HFFc6 (cell line): ENCODE results near the gene PPP1R9B. TPM values are rescaled to one million over a fixed set of nuclear protein-coding genes. Genes with fewer than 3 reads are reported as not detected.

ENCODE experiments used
- DNase-seq: peaks from one replicate; pipeline ENCODE4 v3.0.0-alpha.2; 2018
- H3K27ac Mint-ChIP-seq: 2 replicates; pipeline ENCODE4 v1.8.0; 2020; ENCODE audit warnings: mild to moderate bottlenecking, mixed read lengths
- H3K27me3 Mint-ChIP-seq: 2 replicates; pipeline ENCODE4 v1.8.0; 2021; ENCODE audit warnings: mild to moderate bottlenecking, moderate library complexity, mixed read lengths; ENCODE audit not compliant: insufficient read depth
- H3K36me3 Mint-ChIP-seq: 2 replicates; pipeline ENCODE4 v1.8.0; 2021; ENCODE audit warnings: low read depth, mixed read lengths
- H3K4me1 Mint-ChIP-seq: 2 replicates; pipeline ENCODE4 v1.8.0; 2020; ENCODE audit warnings: low read depth, mixed read lengths
- H3K4me3 Mint-ChIP-seq: 2 replicates; pipeline ENCODE4 v1.8.0; 2020; ENCODE audit warnings: mild to moderate bottlenecking, moderate library complexity, mixed read lengths
- H3K9me3 Mint-ChIP-seq: 2 replicates; pipeline ENCODE4 v1.8.0; 2020; ENCODE audit warnings: mild to moderate bottlenecking, mixed read lengths
- CTCF ChIP-seq: fragments of 200-600 bp; sonication (generic); IDR thresholded peaks from 2 replicates; pipeline ENCODE4 v1.5.0; 2021; ENCODE audit warnings: antibody characterized with exemption, mild to moderate bottlenecking
- total RNA-seq, 6 experiments: library from RNA; stranded (reverse); fragmentation: NEBNext Ultra II Directional; extraction: Animal tissue kit (Norgen Biotek cat#: 25700); gene quantifications; 2 replicates in 1 of 6; 3 replicates in 5 of 6; pipeline ENCODE4 v1.2.3, GENCODE V29; 2021

PPP1R9B gene
- total RNA-seq, 6 experiments from 2014 or later, result 66.4 to 78.5 (median 68.7) TPM

- no peak overlapping the region for H3K4me3 Mint-ChIP-seq
- TF ChIP-seq CTCF, result no peak
- peaks cover 25% of the 10 kb centered on the region for H3K27me3 Mint-ChIP-seq
- peaks cover 64% of the 10 kb centered on the region for H3K4me1 Mint-ChIP-seq
- no peak overlapping the region for H3K27ac Mint-ChIP-seq
- no peak for DNase-seq
- H3K36me3 Mint-ChIP-seq, result no peaks in the 10 kb centered on the region
- H3K9me3 Mint-ChIP-seq, result no peaks in the 10 kb centered on the region
These were observed 52.6 kb downstream of the PPP1R9B start for GRCh38 chr17:50097926-50098325.

- Mint-ChIP-seq H3K36me3 (no peaks in the 10 kb centered on the region), H3K4me3 (no peak overlapping the region), H3K9me3 (no peaks in the 10 kb centered on the region), H3K27me3 (peaks cover 26% of the 10 kb centered on the region), H3K4me1 (peaks cover 65% of the 10 kb centered on the region), H3K27ac (no peak overlapping the region)
- no peak for DNase-seq
- TF ChIP-seq CTCF, result no peak
These were observed 53.0 kb downstream of the PPP1R9B start for GRCh38 chr17:50097455-50097854.

GRCh38 chr17:50096758-50097157 lies 53.7 kb downstream of the PPP1R9B start:
- Mint-ChIP-seq H3K36me3 (peaks cover 2% of the 10 kb centered on the region; the same call in 1 of the 2 replicates), H3K27ac (peak overlapping the region; percentile 31; the same call in 1 of the 2 replicates), H3K9me3 (no peaks in the 10 kb centered on the region), H3K27me3 (peaks cover 26% of the 10 kb centered on the region), H3K4me3 (no peak overlapping the region), H3K4me1 (peaks cover 59% of the 10 kb centered on the region)
- DNase-seq, result no peak
- TF ChIP-seq CTCF, result no peak

- DNase-seq, result no peak
- H3K9me3 Mint-ChIP-seq, result no peaks in the 10 kb centered on the region
- peaks cover 52% of the 10 kb centered on the region for H3K4me1 Mint-ChIP-seq
- H3K4me3 Mint-ChIP-seq, result peak overlapping the region; percentile 90
- TF ChIP-seq CTCF, result no peak
- H3K27ac Mint-ChIP-seq, result peak overlapping the region; percentile 84; the same call in 1 of the 2 replicates
- H3K36me3 Mint-ChIP-seq, result peaks cover 4% of the 10 kb centered on the region; the same call in 1 of the 2 replicates
- H3K27me3 Mint-ChIP-seq, result peaks cover 29% of the 10 kb centered on the region
These were observed 54.4 kb downstream of the PPP1R9B start for GRCh38 chr17:50096092-50096491.

- Mint-ChIP-seq H3K27ac (peak overlapping the region; percentile 84), H3K4me1 (peaks cover 47% of the 10 kb centered on the region), H3K4me3 (peak overlapping the region; percentile 90), H3K9me3 (no peaks in the 10 kb centered on the region), H3K27me3 (peaks cover 32% of the 10 kb centered on the region), H3K36me3 (peaks cover 9% of the 10 kb centered on the region; the same call in 1 of the 2 replicates)
- DNase-seq, result no peak
- no peak for TF ChIP-seq CTCF
These were observed 54.8 kb downstream of the PPP1R9B start for GRCh38 chr17:50095626-50096037.
